ENCODE measurements around the gene BANP. TPM values are rescaled to one million over a fixed set of nuclear protein-coding genes. Genes with fewer than 3 reads are reported as not detected.

Gene BANP
- total RNA-seq, 1 donor from 2014 or later: 44.0 TPM

DNA sequence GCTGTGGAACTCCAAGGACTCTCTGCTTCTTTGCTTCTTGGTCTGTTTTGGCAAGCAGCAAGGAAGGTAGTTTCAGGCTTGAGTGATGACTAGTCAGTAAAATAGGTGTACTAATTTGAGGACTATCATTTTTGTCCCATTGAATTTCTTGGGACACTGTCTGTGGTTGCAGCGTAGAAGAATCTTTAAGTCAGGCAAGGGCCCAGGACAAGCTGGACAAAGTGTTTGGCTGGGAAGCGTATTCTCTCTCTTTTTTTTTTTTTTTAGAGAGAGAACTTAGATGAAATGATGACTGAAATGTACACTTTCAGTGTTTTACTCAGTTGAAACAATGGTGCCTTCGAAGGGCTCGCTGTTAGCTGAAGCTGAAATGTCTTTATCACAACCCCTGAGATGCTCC is 105.0 kb downstream of the BANP start:
- Histone ChIP-seq H3K36me3 (peaks cover 0 to 7% of the 10 kb centered on the region in 2 donors), H3K4me3 (no peak overlapping the region), H3K4me1 (no peaks in the 10 kb centered on the region), H3K27me3 (no peaks in the 10 kb centered on the region), H3K9me3 (no peaks in the 10 kb centered on the region), H3K27ac (no peak overlapping the region)
- TF ChIP-seq, protein P1, sequence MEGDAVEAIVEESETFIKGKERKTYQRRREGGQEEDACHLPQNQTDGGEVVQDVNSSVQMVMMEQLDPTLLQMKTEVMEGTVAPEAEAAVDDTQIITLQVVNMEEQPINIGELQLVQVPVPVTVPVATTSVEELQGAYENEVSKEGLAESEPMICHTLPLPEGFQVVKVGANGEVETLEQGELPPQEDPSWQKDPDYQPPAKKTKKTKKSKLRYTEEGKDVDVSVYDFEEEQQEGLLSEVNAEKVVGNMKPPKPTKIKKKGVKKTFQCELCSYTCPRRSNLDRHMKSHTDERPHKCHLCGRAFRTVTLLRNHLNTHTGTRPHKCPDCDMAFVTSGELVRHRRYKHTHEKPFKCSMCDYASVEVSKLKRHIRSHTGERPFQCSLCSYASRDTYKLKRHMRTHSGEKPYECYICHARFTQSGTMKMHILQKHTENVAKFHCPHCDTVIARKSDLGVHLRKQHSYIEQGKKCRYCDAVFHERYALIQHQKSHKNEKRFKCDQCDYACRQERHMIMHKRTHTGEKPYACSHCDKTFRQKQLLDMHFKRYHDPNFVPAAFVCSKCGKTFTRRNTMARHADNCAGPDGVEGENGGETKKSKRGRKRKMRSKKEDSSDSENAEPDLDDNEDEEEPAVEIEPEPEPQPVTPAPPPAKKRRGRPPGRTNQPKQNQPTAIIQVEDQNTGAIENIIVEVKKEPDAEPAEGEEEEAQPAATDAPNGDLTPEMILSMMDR (IDR thresholded peaks at IDR 0.05): no peak
- TF ChIP-seq POLR2A (IDR thresholded peaks at IDR 0.05): no peak
- no peak for TF ChIP-seq POLR2AphosphoS5 (IDR thresholded peaks at IDR 0.05; ENCODE audit: insufficient read depth in 1 of 2, low read depth in 1 of 2)
- intact Hi-C loops (cut with DNase I): no loop called here
- DNase-seq (ENCODE audit: extremely low spot score in 2 of 2): no peak

DNA sequence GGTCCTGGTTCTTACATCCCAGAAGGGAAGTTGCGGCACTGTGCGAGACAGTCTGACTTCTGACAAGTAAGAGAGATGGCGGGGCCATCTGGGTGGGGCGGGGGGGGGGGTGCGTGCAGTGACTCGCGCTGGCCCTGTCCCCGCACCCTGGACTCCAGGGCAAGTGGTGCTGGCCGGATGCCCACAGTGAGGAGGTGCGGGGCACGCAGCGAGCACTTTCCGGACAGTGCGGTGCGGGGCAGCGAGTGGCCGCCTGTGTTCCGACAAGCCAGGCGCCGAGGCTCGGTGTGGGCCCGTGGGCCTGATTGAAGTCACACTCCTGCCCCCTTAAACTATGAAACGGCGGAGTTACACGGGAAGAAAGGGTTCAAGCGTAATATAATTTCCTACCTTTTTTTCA is 106.4 kb downstream of the BANP start:
- no peak for DNase-seq (ENCODE audit: extremely low spot score in 2 of 2)
- H3K27me3 ChIP-seq: no peaks in the 10 kb centered on the region
- TF ChIP-seq POLR2A (IDR thresholded peaks at IDR 0.05) (no peak), POLR2AphosphoS5 (IDR thresholded peaks at IDR 0.05; ENCODE audit: insufficient read depth in 1 of 2, low read depth in 1 of 2) (no peak)
- TF ChIP-seq, protein P1 (IDR thresholded peaks at IDR 0.05): no peak
- peaks cover 0 to 7% of the 10 kb centered on the region in 2 donors for H3K36me3 ChIP-seq
- intact Hi-C loops (cut with DNase I): no loop called here
- H3K9me3 ChIP-seq: no peaks in the 10 kb centered on the region
- no peak overlapping the region for H3K27ac ChIP-seq
- peaks cover 8% of the 10 kb centered on the region for H3K4me1 ChIP-seq
- no peak overlapping the region for H3K4me3 ChIP-seq

DNA sequence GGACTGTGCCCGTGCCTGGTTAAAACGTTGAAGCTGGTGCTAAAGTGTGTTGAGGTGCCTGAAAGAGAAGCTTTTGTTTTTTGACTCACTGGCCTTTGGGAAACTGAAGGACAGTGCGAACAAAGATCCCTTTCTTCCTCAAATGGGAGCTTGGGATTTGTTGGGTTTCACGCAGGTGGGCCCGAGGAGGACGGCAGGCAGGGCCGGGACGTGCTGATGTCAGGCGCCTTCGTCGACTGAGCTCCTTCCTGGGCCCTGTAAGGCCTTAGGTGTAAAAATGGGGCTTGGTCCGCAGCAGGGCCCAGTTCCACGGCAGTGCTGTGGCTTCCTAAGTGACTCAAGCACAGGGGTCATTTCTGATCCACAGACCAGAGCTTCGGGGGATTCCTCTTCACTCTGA is 106.9 kb downstream of the BANP start:
- H3K27me3 ChIP-seq: no peaks in the 10 kb centered on the region
- DNase-seq (ENCODE audit: extremely low spot score in 2 of 2): no peak
- H3K9me3 ChIP-seq: no peaks in the 10 kb centered on the region
- H3K4me3 ChIP-seq: no peak overlapping the region
- H3K27ac ChIP-seq: no peak overlapping the region
- peaks cover 12% of the 10 kb centered on the region for H3K4me1 ChIP-seq
- peaks cover 0 to 7% of the 10 kb centered on the region in 2 donors for H3K36me3 ChIP-seq
- intact Hi-C loops (cut with DNase I): no loop called here
- TF ChIP-seq, protein P1 (IDR thresholded peaks at IDR 0.05): no peak
- no peak for TF ChIP-seq POLR2AphosphoS5 (IDR thresholded peaks at IDR 0.05; ENCODE audit: insufficient read depth in 1 of 2, low read depth in 1 of 2)
- TF ChIP-seq POLR2A (IDR thresholded peaks at IDR 0.05): no peak

DNA sequence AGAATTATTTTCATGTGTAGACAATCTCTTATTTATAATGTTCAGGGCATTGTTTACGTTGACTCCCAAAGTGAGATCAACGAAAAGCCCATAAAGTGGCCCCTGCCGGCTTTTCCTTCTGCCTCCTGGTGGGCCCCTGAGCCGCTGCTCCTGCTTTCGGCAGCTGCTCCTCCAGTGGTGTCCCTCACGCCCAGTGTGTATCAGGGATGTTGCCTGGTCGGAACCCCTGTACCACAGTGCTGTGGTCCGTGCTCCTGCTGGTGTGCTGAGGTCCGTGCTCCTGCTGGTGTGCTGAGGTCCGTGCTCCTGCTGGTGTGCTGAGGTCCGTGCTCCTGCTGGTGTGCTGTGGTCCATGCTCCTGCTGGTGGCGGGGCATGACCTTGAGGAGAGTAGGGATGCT is 107.6 kb downstream of the BANP start:
- Histone ChIP-seq H3K27ac (no peak overlapping the region), H3K4me3 (no peak overlapping the region), H3K4me1 (peaks cover 12% of the 10 kb centered on the region), H3K36me3 (peaks cover 0 to 7% of the 10 kb centered on the region in 2 donors), H3K27me3 (no peaks in the 10 kb centered on the region), H3K9me3 (no peaks in the 10 kb centered on the region)
- DNase-seq (ENCODE audit: extremely low spot score in 2 of 2): no peak
- intact Hi-C loops (cut with DNase I): no loop called here
- TF ChIP-seq POLR2A (IDR thresholded peaks at IDR 0.05): no peak
- TF ChIP-seq, protein P1 (IDR thresholded peaks at IDR 0.05): no peak
- no peak for TF ChIP-seq POLR2AphosphoS5 (IDR thresholded peaks at IDR 0.05; ENCODE audit: insufficient read depth in 1 of 2, low read depth in 1 of 2)

DNA sequence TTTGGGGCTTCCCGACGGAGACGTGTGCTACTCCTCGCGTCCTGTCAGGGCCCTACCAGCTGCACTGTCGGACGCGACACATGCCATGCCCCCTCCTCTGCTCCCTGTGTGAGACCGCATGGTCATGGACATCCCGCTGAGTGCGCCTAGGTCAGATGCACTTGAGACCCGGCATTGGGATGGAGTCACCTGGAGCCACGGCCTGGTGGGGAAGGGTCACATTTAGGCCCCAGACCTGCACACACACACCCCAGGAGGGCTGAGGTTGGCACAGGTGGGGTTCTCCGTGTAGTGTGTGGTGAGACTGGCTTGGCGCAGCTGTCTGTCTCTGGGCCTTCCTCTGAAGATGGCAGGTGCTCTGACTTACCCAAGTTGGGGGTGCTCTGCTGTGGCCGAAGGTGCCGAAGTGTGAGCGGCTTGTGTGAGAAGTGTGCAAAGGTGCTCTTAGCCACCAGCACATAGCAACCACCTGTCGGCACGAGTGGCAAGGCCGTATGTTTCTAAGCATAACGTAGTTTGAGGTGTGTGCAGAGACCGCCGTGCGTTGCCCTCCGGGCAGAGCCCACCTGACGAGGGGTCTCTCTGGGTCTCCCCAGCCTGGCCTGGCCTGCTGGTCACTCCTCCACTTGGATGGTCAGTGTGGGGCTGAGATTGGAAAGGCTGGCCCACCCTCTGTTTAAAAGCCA is 108.6 kb downstream of the BANP start:
- H3K9me3 ChIP-seq: no peaks in the 10 kb centered on the region
- intact Hi-C loops (cut with DNase I): no loop called here
- H3K4me1 ChIP-seq: peaks cover 12% of the 10 kb centered on the region
- peaks cover 0 to 7% of the 10 kb centered on the region in 2 donors for H3K36me3 ChIP-seq
- no peak for DNase-seq (ENCODE audit: extremely low spot score in 2 of 2)
- TF ChIP-seq POLR2A (IDR thresholded peaks at IDR 0.05): no peak
- TF ChIP-seq, protein P1 (IDR thresholded peaks at IDR 0.05): no peak
- no peak for TF ChIP-seq POLR2AphosphoS5 (IDR thresholded peaks at IDR 0.05; ENCODE audit: insufficient read depth in 1 of 2, low read depth in 1 of 2)
- H3K4me3 ChIP-seq: no peak overlapping the region
- H3K27ac ChIP-seq: no peak overlapping the region
- no peaks in the 10 kb centered on the region for H3K27me3 ChIP-seq
